Endothelial cell of umbilical vein (primary cell): ENCODE data around the gene KAT8.

Experiments used
- CTCF ChIP-seq, 2 donors: IDR thresholded peaks; 1 replicate in 1 of 2; 2 replicates in 1 of 2; pipeline ENCODE4 v1.5.1; 2011; ENCODE audit warnings: low read length in 2 of 2, mild to moderate bottlenecking in 2 of 2, moderate library complexity in 2 of 2, control low read depth in 1 of 2, inconsistent platforms in 1 of 2, low read depth in 1 of 2; ENCODE audit not compliant: insufficient read depth in 1 of 2; ENCODE audit errors: extremely low read depth in 1 of 2
- EZH2 ChIP-seq: IDR thresholded peaks from 2 replicates; pipeline ENCODE4 v1.6.1; 2012; ENCODE audit warnings: borderline replicate concordance, low read depth, mild to moderate bottlenecking, moderate library complexity, low read length, inconsistent platforms; ENCODE audit not compliant: severe bottlenecking
- FOS ChIP-seq: IDR thresholded peaks from 2 replicates; pipeline ENCODE4 v1.6.1; 2011; ENCODE audit warnings: mild to moderate bottlenecking, low read length, moderate library complexity, borderline replicate concordance; ENCODE audit not compliant: insufficient read depth
- GATA2 ChIP-seq: IDR thresholded peaks from 2 replicates; pipeline ENCODE4 v1.7.0; 2011; ENCODE audit warnings: low read depth, mild to moderate bottlenecking, moderate library complexity, mixed read lengths, low read length; ENCODE audit not compliant: insufficient read length, insufficient read depth
- MAX ChIP-seq: IDR thresholded peaks from 2 replicates; pipeline ENCODE4 v1.6.1; 2011; ENCODE audit not compliant: insufficient read depth, insufficient read length
- MYC ChIP-seq: IDR thresholded peaks from one replicate; pipeline ENCODE4 v1.6.1; 2011; ENCODE audit warnings: mild to moderate bottlenecking, low read depth, low read length
- POLR2A ChIP-seq: IDR thresholded peaks from 2 replicates; pipeline ENCODE4 v1.6.1; 2012; ENCODE audit warnings: low read depth, mild to moderate bottlenecking, control low read depth, low read length
- POLR2AphosphoS5 ChIP-seq: IDR thresholded peaks from 2 replicates; pipeline ENCODE4 v1.6.1; 2012; ENCODE audit warnings: low read depth, mild to moderate bottlenecking, control low read depth, low read length, moderate library complexity; ENCODE audit not compliant: insufficient read depth

GRCh38 chr16:31105677-31106213 lies 11.7 kb upstream of the KAT8 start:
- TF ChIP-seq CTCF (IDR thresholded peaks at IDR 0.05; ENCODE audit: extremely low read depth in 1 of 2, insufficient read depth in 1 of 2, low read depth in 1 of 2, low read length in 2 of 2) (peak; percentile 70 to 87), POLR2AphosphoS5 (no peak), EZH2 (no peak), MYC (no peak), GATA2 (no peak), POLR2A (no peak), FOS (no peak), MAX (no peak)
